ACHN (cell line): ENCODE data around the gene KRTAP9-2.
A peak's percentile ranks its signal among the peaks of the same experiment; 100 is the strongest.
"Not testable (repeated sequence)": the region's sequence is repeated elsewhere in the genome, so short reads cannot be mapped to it uniquely, and the experiment has no call there.

ENCODE experiments used
- DNase-seq: peaks from one replicate; pipeline ENCODE4 v3.0.0-alpha.2; 2015
- in situ Hi-C: cut with HindIII; loops from 2 replicates; pipeline ENCODE4 v1.10.0; 2017; ENCODE audit warnings: low sequenced_read_pairs, low pct_ligation_motif_present, low pct_unique_long_range_greater_than_20kb

KRTAP9-2 gene, protein sequence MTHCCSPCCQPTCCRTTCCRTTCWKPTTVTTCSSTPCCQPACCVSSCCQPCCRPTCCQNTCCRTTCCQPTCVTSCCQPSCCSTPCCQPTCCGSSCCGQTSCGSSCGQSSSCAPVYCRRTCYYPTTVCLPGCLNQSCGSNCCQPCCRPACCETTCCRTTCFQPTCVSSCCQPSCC

DNA sequence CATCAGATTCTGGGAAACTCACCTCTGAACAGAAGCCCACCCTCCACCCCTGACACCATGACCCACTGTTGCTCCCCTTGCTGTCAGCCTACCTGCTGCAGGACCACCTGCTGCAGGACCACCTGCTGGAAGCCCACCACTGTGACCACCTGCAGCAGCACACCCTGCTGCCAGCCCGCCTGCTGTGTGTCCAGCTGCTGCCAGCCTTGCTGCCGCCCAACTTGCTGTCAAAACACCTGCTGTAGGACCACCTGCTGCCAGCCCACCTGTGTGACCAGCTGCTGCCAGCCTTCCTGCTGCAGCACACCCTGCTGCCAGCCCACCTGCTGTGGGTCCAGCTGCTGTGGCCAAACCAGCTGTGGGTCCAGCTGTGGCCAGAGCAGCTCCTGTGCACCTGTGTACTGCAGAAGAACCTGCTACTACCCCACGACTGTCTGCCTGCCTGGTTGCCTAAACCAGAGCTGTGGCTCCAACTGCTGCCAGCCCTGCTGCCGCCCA lies at the start of gene KRTAP9-2:
TSS of gene KRTAP9-2 (plus strand) at position 51 of the 498 bp plus-strand sequence. CDS start at position 58, 7 bp downstream.
- in situ Hi-C loops, DNase-seq: not testable (repeated sequence)

GRCh38 chr17:41176744-41177387 lies 49.6 kb upstream of the KRTAP9-2 start:
- no peak for DNase-seq

DNA sequence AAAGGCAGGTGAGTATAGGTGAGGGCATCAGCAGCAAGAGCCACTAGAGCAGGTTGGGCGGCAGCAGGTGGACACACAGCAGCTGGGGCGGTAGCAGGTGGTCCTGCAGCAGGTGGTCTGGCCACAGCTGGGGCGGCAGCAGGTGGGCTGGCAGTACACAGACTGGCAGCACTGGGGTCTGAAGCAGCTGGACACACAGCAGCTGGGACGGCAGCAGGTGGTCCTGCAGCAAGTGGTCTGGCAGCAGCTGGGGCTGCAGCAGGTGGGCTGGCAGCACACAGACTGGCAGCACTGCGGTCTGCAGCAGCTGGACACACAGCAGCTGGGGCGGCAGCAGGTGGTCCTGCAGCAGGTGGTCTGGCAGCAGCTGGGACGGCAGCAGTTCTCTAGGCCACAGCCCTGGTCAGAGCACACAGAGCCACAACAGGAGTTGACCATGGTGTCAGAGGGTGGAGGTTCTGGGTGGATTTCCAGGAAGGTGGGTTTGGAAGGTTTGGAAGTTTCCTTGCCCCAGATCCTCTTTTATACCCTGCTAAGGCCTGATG lies 48.6 kb upstream of the KRTAP9-2 start, which contains the start of gene KRTAP4-2:
TSS of gene KRTAP4-2 (minus strand) at position 495 of the 545 bp plus-strand sequence. CDS start at position 438, 57 bp downstream.
- DNase-seq: no peak
- in situ Hi-C loops: no loop called here

More at GRCh38 chr17:41176744-41177387, 49.6 kb upstream of the KRTAP9-2 start:
- in situ Hi-C loops: no loop called here

DNA sequence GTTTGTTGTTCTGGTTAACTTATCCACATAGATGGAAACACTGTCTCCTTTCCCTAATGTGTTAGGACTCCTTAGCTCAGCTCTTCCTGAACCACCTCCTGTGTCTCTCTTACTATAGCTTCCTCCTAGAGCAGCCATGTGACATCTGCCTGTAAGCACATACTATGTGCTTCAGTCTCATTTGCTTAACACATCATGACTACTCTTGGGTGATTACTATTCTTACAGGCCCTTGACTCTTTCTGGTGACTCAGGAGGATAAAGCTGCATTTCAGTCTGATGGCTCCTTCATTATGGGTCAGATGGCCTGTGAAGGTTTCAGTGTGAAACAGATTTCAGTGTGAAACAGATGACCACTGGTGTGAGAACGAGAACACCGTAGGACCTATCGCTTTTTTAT lies 48.1 kb upstream of the KRTAP9-2 start:
- no peak for DNase-seq
- in situ Hi-C loops: no loop called here

DNA sequence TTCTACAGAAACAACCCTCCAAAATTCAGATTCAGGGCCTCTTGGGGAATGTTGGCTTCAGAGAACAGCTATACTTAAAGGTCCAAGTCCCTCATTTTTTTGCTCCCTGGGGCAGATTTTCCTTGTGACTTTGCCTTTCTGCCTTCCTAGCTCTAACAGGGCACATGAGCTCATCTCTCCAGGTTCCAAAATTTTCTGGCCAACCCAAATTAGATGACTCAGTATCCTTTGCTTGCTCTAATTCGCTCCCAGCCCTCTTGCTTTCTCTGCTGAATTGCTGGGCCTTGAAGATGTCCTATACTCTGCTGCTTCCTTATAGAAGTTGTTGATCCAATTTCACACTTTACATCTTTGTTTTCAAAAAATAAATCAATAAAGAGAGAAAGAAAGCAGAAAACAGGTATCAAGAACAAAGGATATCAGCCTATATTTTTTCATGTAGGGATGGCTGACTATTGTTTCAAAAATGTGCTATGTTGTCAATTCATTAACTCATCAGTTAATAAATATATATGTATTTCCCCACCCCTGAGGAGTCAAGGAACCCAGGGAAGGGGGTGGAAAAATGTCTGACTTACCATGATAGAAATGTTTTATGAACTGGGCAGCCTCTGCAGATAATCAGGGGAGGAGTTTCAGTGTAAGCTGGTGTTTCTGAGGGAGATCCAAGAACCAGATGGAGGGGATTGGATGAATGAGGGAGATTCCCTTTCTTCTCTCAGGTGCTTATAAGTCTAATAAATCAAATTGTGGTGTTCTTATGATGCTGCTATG lies 47.4 kb upstream of the KRTAP9-2 start:
- in situ Hi-C loops: no loop called here
- DNase-seq: peak; percentile 19

DNA sequence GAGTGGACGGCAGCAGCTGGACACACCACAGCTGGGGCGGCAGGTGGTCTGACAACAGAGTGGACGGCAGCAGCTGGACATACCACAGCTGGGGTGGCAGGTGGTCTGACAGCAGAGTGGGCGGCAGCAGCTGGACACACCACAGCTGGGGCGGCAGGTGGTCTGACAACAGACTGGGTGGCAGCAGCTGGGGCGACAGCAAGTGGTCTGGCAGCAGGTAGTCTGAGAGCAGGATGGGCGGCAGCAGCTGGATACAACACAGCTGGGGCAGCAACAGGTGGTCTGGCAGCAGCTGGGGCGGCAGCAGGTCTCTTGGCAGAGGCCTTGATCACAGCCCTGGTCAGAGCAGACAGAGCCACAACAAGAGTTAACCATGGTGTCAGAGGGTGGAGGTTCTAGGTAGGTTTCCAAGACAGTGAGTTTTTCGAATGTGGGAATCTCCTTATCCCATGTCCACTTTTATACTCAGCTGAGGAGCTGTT lies 41.9 kb upstream of the KRTAP9-2 start, which contains the start of gene KRTAP4-1:
TSS of gene KRTAP4-1 (minus strand) at position 432 of the 482 bp plus-strand sequence. CDS start at position 375, 57 bp downstream.
- no peak for DNase-seq
- in situ Hi-C loops: no loop called here

GRCh38 chr17:41185001-41185400 lies 41.4 kb upstream of the KRTAP9-2 start:
- in situ Hi-C loops: no loop called here
- DNase-seq: no peak

- in situ Hi-C loops: no loop called here
- DNase-seq: no peak
Observed at GRCh38 chr17:41186872-41187271, 39.6 kb upstream of the KRTAP9-2 start.

DNA sequence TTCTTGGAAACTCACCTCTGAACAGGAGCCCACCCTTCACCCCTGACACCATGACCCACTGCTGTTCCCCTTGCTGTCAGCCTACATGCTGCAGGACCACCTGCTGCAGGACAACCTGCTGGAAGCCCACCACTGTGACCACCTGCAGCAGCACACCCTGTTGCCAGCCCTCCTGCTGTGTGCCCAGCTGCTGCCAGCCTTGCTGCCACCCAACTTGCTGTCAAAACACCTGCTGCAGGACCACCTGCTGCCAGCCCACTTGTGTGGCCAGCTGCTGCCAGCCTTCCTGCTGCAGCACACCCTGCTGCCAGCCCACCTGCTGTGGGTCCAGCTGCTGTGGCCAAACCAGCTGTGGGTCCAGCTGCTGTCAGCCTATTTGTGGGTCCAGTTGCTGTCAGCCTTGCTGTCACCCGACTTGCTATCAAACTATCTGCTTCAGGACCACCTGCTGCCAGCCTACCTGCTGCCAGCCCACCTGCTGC lies 36.6 kb upstream of the KRTAP9-2 start, which contains the start of gene KRTAP9-1:
TSS of gene KRTAP9-1 (plus strand) at position 51 of the 482 bp plus-strand sequence. CDS start at position 51, 0 bp downstream.
- in situ Hi-C loops, DNase-seq: not testable (repeated sequence)

DNA sequence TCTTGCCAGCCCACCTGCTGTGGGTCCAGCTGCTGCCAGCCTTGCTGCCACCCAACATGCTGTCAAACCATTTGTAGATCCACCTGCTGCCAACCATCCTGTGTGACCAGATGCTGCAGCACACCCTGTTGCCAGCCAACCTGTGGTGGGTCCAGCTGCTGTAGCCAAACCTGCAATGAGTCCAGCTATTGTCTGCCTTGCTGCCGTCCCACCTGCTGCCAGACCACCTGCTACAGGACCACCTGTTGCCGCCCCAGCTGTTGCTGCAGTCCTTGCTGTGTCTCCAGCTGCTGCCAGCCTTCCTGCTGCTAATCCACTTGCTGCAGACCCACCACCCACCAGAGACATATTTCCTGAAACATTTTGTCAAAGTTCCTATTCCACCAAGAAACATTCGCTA lies 36.1 kb upstream of the KRTAP9-2 start:
- in situ Hi-C loops: no loop called here
- no peak for DNase-seq

DNA sequence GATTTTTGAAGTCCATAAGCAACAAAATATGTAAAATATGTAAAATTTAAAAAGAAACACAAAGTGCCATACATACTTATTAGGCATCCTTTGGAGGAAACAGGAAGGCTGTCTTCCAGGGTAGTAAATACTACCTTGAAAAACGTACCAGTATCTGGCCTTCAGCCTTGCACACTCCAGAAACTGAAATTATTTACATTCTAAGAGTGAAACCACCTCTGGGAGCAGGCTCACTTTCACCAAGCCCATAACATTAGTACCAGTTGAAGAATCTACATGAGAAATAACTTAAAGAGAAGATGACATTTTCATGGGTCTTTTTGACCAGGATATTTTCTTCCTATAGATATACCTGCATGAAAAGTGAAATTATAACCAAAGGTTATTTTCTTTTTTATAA lies 30.4 kb upstream of the KRTAP9-2 start:
- DNase-seq: no peak
- in situ Hi-C loops: no loop called here

DNA sequence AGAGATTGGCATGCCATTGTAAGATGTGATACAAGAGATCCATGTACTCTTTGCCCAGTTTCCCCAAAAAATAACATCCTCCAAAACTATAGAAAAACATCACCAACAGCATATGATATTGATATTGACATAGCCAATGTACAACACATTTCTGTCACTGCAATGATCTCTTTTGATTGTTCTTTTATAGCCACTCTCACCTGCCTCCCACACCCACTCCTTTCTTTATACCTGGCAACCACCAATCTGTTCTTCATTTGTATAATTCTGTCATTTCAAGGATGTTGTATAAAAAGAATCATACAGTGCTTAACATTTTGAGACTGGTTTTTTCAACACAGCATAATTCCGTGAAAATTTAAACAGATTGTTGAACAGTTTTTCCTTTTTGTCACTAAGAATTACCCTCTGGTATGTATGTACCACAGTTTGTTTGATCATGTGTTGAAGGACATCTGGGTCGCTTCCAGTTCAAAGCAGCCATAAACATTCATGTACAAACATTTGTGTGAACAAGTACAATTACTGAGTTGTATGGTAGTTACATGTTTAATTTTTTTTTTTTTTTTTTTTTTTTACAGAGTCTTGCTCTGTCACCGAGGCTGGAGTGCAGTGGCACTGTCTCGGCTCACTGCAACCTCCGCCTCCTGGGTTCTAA lies 26.9 kb upstream of the KRTAP9-2 start:
- in situ Hi-C loops: no loop called here

GRCh38 chr17:41211845-41212466 lies 14.5 kb upstream of the KRTAP9-2 start:
- DNase-seq: no peak

More for the DNA sequence above, 26.9 kb upstream of the KRTAP9-2 start:
- DNase-seq: no peak

DNA sequence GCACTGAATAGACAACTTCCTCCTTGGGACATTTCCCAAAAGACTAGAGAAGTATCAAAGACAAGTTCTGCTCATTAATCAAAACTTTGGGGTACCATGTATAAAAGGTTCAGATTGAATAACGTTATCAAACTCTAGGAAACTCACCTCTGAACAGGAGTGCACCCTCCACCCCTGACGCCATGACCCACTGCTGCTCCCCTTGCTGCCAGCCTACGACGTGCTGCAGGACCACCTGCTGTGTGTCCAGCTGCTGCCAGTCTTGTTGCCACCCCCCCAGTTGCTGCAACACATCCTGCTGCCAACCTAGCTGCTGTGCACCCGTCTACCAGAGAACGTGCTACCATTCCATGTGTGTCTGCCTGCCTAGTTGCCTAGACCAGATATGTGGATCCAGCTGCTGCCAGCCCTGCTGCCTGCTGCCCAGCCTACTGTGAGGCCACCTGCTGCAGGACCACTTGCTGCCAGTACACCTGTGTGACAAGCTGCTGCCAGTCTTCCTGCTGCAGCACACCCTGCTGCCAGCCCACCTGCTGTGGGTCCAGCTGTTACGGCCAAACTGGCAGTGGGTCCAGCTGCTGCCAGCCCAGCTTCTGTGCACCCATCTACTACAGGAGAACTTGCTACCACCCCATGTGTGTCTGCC lies 13.8 kb upstream of the KRTAP9-2 start:
- DNase-seq: no peak
- in situ Hi-C loops: no loop called here

More at GRCh38 chr17:41211845-41212466, 14.5 kb upstream of the KRTAP9-2 start:
- in situ Hi-C loops: no loop called here

DNA sequence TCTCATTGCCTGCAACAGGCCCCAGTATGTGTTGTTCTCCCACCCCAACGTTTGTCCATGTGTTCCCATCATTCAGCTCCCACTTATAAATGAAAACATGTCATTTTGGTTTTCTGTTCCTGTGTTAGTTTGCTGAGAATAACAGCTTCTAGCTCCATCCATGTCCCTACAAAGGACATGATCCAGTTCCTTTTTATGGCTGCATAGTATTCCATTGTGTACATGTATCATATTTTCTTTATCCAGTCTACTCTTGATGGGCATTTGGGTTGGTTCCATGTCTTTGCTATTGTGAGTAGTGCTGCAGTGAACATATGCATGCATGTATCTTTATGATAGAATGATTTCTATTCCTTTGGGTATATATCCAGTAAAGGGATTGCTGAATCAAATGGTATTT lies 10.8 kb upstream of the KRTAP9-2 start:
- in situ Hi-C loops: no loop called here
- no peak for DNase-seq

- no peak for DNase-seq
- in situ Hi-C loops: no loop called here
Observed at GRCh38 chr17:41223821-41224220, 2.6 kb upstream of the KRTAP9-2 start.

GRCh38 chr17:41226051-41226450 lies 397 bp upstream of the KRTAP9-2 start:
- DNase-seq: no peak
- in situ Hi-C loops: no loop called here
